Body of pancreas (tissue), 4 donors: ENCODE measurements around the gene ITGB1BP1.

Experiments
- CTCF ChIP-seq, 7 experiments: fragments of 450-650 bp in 4 of 7; fragments of 200-600 bp in 3 of 7; sonication (generic) in 3 of 7; IDR thresholded peaks; one replicate each; pipeline ENCODE4 v1.5.1; 2016 to 2019; ENCODE audit warnings: antibody characterized with exemption in 7 of 7
- POLR2A ChIP-seq, 3 donors: fragments of 450-650 bp; IDR thresholded peaks; one replicate each; pipeline ENCODE4 v1.6.1; 2016; ENCODE audit warnings: antibody characterized with exemption in 3 of 3, mild to moderate bottlenecking in 2 of 3

GRCh38 chr2:9356261-9356660 lies 67.1 kb downstream of the ITGB1BP1 start:
- TF ChIP-seq CTCF (IDR thresholded peaks at IDR 0.05) (no peak), POLR2A (IDR thresholded peaks at IDR 0.05) (no peak)
